Activated CD8-positive, alpha-beta memory T cell treated with anti-CD3 and anti-CD28 coated beads, Interleukin-2, amount 50 U/mL, for 4 hours (primary cell): ENCODE measurements around the gene TBC1D14.

ENCODE experiments used
- DNase-seq: peaks from one replicate; pipeline ENCODE4 v3.0.0-alpha.2; 2020

Gene TBC1D14

GRCh38 chr4:7003879-7004240 lies 94.2 kb downstream of the TBC1D14 start:
- DNase-seq, result no peak

GRCh38 chr4:7004331-7004730 lies 94.7 kb downstream of the TBC1D14 start:
- no peak for DNase-seq

- DNase-seq, result no peak
Measured at GRCh38 chr4:7005571-7005970, 95.9 kb downstream of the TBC1D14 start.

- no peak for DNase-seq
Measured at GRCh38 chr4:7006411-7006810, 96.8 kb downstream of the TBC1D14 start.

- DNase-seq, result no peak
Measured at GRCh38 chr4:7007142-7007907, 97.7 kb downstream of the TBC1D14 start.

- DNase-seq, result no peak
Measured at GRCh38 chr4:7007944-7008343, 98.3 kb downstream of the TBC1D14 start.

GRCh38 chr4:7009564-7009963 lies 99.9 kb downstream of the TBC1D14 start:
- DNase-seq, result no peak

- DNase-seq, result no peak
Measured at GRCh38 chr4:7013175-7013574, 103.5 kb downstream of the TBC1D14 start.

GRCh38 chr4:7014815-7015214 lies 105.2 kb downstream of the TBC1D14 start:
- DNase-seq, result no peak

- DNase-seq, result no peak
Measured at GRCh38 chr4:7015383-7016035, 105.9 kb downstream of the TBC1D14 start.

GRCh38 chr4:7016086-7016485 lies 106.5 kb downstream of the TBC1D14 start:
- no peak for DNase-seq

GRCh38 chr4:7016512-7016911 lies 106.9 kb downstream of the TBC1D14 start:
- no peak for DNase-seq

GRCh38 chr4:7017446-7018048 lies 107.9 kb downstream of the TBC1D14 start:
- DNase-seq, result no peak

- DNase-seq, result no peak
Measured at GRCh38 chr4:7018281-7018680, 108.7 kb downstream of the TBC1D14 start.

GRCh38 chr4:7019367-7019766 lies 109.7 kb downstream of the TBC1D14 start:
- DNase-seq, result no peak

GRCh38 chr4:7020290-7020689 lies 110.7 kb downstream of the TBC1D14 start:
- DNase-seq, result no peak

- DNase-seq, result no peak
Measured at GRCh38 chr4:7020856-7021255, 111.2 kb downstream of the TBC1D14 start.

GRCh38 chr4:7021355-7021754 lies 111.7 kb downstream of the TBC1D14 start:
- DNase-seq, result no peak

GRCh38 chr4:7021930-7022664 lies 112.5 kb downstream of the TBC1D14 start:
- no peak for DNase-seq

- DNase-seq, result no peak
Measured at GRCh38 chr4:7023486-7023885, 113.9 kb downstream of the TBC1D14 start.

GRCh38 chr4:7023901-7024300 lies 114.3 kb downstream of the TBC1D14 start:
- DNase-seq, result no peak

- DNase-seq, result no peak
Measured at GRCh38 chr4:7024336-7024890, 114.8 kb downstream of the TBC1D14 start.

GRCh38 chr4:7025040-7025602 lies 115.5 kb downstream of the TBC1D14 start:
- no peak for DNase-seq
